A673 (cell line): ENCODE results near the gene TLCD3A. TPM values are rescaled to one million over a fixed set of nuclear protein-coding genes. Genes with fewer than 3 reads are reported as not detected.

Source experiments
- Bru-seq: library from RNA; stranded (reverse); fragments of 400-500 nt; gene quantifications from one replicate; lab custom pipeline; 2021; lab: Mats Ljungman, UMichigan
- BruChase-seq, 2 experiments: library from RNA; stranded (reverse); fragments of 400-500 nt; gene quantifications; one replicate each; lab custom pipeline; 2021; lab: Mats Ljungman, UMichigan
- BruUV-seq: library from RNA; stranded (reverse); fragments of 400-500 nt; replicated peaks from 2 replicates; lab custom pipeline; 2021; lab: Mats Ljungman, UMichigan
- CTCF ChIA-PET: fragments of 300-600 bp; sonication (Branson Sonifier 250); formaldehyde crosslinking; loops from one replicate; lab custom pipeline; 2022; ENCODE audit warnings: antibody characterized with exemption; lab: Charles Lee
- POLR2A ChIA-PET: fragments of 300-600 bp; sonication (Branson Sonifier 250); formaldehyde crosslinking; loops from one replicate; lab custom pipeline; 2022; ENCODE audit warnings: antibody characterized with exemption; ENCODE audit not compliant: low non-redundant PET; lab: Charles Lee
- DNase-seq: peaks from one replicate; pipeline ENCODE4 v3.0.0-alpha.2; 2015; ENCODE audit warnings: low spot score
- H3K27ac ChIP-seq: fragments of 200-600 bp; sonication (generic); 2 replicates; pipeline ENCODE4 v1.5.1; 2016; ENCODE audit warnings: mixed run types, low read depth, mild to moderate bottlenecking, mixed read lengths, antibody characterized with exemption, low read length; ENCODE audit not compliant: poor library complexity, severe bottlenecking
- H3K27me3 ChIP-seq: fragments of 200-600 bp; sonication (generic); replicated peaks from 2 replicates; pipeline ENCODE4 v1.6.1; 2017; ENCODE audit warnings: mixed run types, low read depth, mild to moderate bottlenecking, mixed read lengths, antibody characterized with exemption, low read length; ENCODE audit not compliant: insufficient read depth, poor library complexity
- H3K36me3 ChIP-seq: fragments of 200-600 bp; sonication (generic); 2 replicates; pipeline ENCODE4 v1.6.1; 2016; ENCODE audit warnings: mixed run types, mild to moderate bottlenecking, mixed read lengths, antibody characterized with exemption, low read length; ENCODE audit not compliant: insufficient read depth, poor library complexity, severe bottlenecking
- H3K4me1 ChIP-seq: fragments of 200-600 bp; sonication (generic); 2 replicates; pipeline ENCODE4 v1.6.1; 2017; ENCODE audit warnings: mixed run types, mild to moderate bottlenecking, mixed read lengths, antibody characterized with exemption, low read length; ENCODE audit not compliant: insufficient read depth, poor library complexity, severe bottlenecking
- H3K4me3 ChIP-seq: fragments of 200-600 bp; sonication (generic); 2 replicates; pipeline ENCODE4 v1.5.1; 2016; ENCODE audit warnings: low read depth, mixed run types, mild to moderate bottlenecking, mixed read lengths, low read length; ENCODE audit not compliant: poor library complexity, severe bottlenecking
- H3K9me3 ChIP-seq: fragments of 200-600 bp; sonication (generic); 2 replicates; pipeline ENCODE4 v1.6.1; 2016; ENCODE audit warnings: mixed run types, low read depth, mild to moderate bottlenecking, mixed read lengths, antibody characterized with exemption, low read length; ENCODE audit not compliant: poor library complexity, severe bottlenecking
- EZH2 ChIP-seq: fragments of 200-600 bp; sonication (generic); IDR thresholded peaks from 2 replicates; pipeline ENCODE4 v1.6.1; 2017; ENCODE audit warnings: borderline replicate concordance, low read depth, mild to moderate bottlenecking, mixed read lengths, antibody characterized with exemption, low read length; ENCODE audit not compliant: poor library complexity, severe bottlenecking
- intact Hi-C: fragments of 100-400 bp; cut with micrococcal nuclease; formaldehyde crosslinking; loops from one replicate; pipeline ENCODE4 v1.10.0; 2022; ENCODE audit not compliant: unreplicated experiment
- long read RNA-seq: library from polyadenylated mRNA; stranded (forward); transcript quantifications from one replicate; pipeline ENCODE4 v2.0.0, GENCODE V29; 2022
- total RNA-seq: library from RNA; stranded (reverse); gene quantifications from 2 replicates; pipeline ENCODE4 v1.2.3, GENCODE V29; 2021
- TF ChIP-seq, protein P1 (sequence below): fragments of 300-800, 200-600 bp; sonication (generic); conservative IDR thresholded peaks from 2 replicates; pipeline ENCODE4 v1.5.1; 2017; ENCODE audit warnings: low read depth, mild to moderate bottlenecking, antibody characterized with exemption, low read length, moderate library complexity, mixed read lengths

TLCD3A gene
- total RNA-seq (38.7 and 49.2 TPM in 2 replicates), Bru-seq, nascent RNA (percentile 75 among the genes with signal in this experiment), BruChase-seq, experiment 1, labeled RNA remaining after a 2-hour chase (percentile 80 among the genes with signal in this experiment), BruChase-seq, experiment 2, labeled RNA remaining after a 6-hour chase (percentile 80 among the genes with signal in this experiment)
- long read RNA-seq, transcript FAM57A-203 (4 exons, 2,386 nt): minor isoform, 24 of 104 reads
- long read RNA-seq, transcript FAM57A-202 (5 exons, 2,412 nt): major isoform, 47 of 104 reads
- long read RNA-seq, partial matches to known transcripts: 6 of 104 reads
- long read RNA-seq, other reads (novel, unspliced or antisense): 25 of 104 reads

DNA sequence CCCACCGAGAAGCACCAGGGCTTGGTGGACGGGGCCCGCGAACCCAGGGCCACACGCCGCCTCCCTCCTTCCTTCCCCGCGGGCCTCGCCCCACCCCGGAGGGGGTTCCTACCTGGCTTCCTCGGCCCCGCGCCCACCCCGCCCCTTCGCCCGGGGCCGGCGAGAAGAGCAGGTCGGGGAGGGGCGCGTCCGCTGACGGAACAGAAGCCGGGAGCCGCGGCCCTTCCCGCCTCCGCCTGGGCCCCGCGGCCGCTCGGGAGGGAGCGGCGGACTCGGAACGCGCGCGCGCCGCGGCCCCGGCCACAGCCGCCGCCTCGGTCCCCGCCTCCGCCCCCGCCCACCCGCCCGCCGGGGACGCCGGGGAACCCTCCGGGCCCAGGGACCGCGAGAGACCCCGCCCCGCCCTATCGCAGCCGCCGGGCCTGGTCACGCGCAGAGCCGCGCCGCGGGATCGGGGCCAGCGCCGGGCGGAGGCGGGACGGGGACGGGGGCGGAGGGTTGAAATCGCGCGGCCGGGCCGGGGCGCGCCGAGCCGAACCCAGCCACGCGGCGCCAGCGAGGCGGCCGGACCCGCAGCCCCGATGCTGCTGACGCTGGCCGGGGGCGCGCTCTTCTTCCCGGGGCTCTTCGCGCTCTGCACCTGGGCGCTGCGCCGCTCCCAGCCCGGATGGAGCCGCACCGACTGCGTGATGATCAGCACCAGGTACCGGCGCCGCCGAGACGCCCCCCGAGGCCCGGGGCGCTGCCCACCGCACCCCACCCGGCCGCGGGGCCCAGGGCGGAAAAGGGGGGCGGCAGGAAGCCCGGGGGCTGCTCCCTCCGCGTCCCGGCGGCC lies at the start of gene TLCD3A:
TSS of gene TLCD3A (plus strand) at position 530 of the 835 bp plus-strand sequence. CDS start at position 582, 52 bp downstream.
- ChIA-PET POLR2A (no interaction called here), CTCF (no interaction called here)
- H3K27me3 ChIP-seq: no peaks in the 10 kb centered on the region
- peak within 1 kb of the TSS; percentile 86 for H3K27ac ChIP-seq
- no peak for TF ChIP-seq EZH2
- TF ChIP-seq, protein P1, sequence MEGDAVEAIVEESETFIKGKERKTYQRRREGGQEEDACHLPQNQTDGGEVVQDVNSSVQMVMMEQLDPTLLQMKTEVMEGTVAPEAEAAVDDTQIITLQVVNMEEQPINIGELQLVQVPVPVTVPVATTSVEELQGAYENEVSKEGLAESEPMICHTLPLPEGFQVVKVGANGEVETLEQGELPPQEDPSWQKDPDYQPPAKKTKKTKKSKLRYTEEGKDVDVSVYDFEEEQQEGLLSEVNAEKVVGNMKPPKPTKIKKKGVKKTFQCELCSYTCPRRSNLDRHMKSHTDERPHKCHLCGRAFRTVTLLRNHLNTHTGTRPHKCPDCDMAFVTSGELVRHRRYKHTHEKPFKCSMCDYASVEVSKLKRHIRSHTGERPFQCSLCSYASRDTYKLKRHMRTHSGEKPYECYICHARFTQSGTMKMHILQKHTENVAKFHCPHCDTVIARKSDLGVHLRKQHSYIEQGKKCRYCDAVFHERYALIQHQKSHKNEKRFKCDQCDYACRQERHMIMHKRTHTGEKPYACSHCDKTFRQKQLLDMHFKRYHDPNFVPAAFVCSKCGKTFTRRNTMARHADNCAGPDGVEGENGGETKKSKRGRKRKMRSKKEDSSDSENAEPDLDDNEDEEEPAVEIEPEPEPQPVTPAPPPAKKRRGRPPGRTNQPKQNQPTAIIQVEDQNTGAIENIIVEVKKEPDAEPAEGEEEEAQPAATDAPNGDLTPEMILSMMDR: no peak
- H3K9me3 ChIP-seq: no peaks in the 10 kb centered on the region
- peak; percentile 74 for DNase-seq
- intact Hi-C loops: no loop called here
- H3K4me1 ChIP-seq: no peaks in the 10 kb centered on the region
- peak within 1 kb of the TSS; percentile 89 for H3K4me3 ChIP-seq
- peaks cover 23% of the 10 kb centered on the region for H3K36me3 ChIP-seq
- BruUV-seq: no TSS peak

DNA sequence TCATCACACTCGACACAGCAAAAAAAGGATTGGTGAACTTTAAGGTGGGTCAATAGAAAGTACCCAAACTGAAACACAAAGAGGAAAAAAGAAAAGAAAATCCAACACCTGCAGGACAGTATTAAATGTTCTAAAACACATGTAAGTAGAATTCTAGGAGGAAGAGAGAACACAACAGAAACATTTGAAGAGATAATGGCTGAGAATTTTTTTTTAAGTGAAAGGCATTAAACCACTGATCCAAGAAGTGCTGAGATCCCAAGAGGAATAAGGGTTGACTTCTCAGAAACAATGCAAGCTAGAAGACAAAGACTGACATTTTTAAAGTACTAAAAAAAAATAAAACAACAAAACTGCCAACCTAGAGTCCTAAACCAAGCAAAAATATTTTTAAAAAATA lies 49.4 kb upstream of the TLCD3A start:
- Histone ChIP-seq H3K27ac (no peak overlapping the region), H3K9me3 (no peaks in the 10 kb centered on the region), H3K4me3 (no peak overlapping the region), H3K4me1 (peaks cover 14% of the 10 kb centered on the region), H3K27me3 (no peaks in the 10 kb centered on the region), H3K36me3 (no peaks in the 10 kb centered on the region)
- DNase-seq: no peak
- POLR2A ChIA-PET: no interaction called here
- CTCF ChIA-PET: no interaction called here
- BruUV-seq: no TSS peak
- TF ChIP-seq, protein P1: no peak
- TF ChIP-seq EZH2: no peak
- intact Hi-C loops: no loop called here

DNA sequence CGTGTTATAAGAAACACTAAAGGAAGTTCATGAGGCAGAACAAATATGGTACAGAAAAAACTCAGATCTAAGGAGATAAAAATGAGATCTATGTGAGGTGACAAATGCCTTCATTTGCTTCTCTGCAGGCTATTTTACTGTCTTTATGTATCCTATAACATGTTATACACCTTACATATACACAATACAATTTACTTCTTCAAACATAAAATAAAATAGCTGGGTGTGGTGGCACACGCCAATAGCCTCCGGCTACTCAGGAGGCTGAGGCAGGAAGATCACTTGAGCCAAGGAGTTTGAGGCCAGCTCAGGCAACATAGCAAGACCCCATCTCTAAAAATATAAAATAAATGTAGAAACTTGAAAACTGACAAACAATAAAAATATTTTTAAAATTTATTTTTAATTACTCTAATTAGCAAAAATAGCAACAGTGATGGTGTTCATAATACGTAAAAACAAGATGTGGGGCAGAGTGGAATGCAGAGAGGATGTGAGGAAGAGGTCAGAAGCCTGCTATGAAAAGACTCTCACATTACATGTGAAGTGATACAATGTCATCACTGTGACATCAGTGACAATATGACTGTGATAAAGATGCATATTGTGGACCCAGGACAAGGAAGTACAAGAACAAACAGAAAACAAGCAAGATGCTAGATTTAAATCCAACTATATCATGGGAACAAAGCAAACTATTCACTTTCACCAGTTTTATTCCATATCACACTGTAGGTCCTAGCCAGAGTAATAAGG lies 48.7 kb upstream of the TLCD3A start:
- Histone ChIP-seq H3K27me3 (no peaks in the 10 kb centered on the region), H3K36me3 (no peaks in the 10 kb centered on the region), H3K9me3 (no peaks in the 10 kb centered on the region), H3K4me3 (no peak overlapping the region), H3K4me1 (peaks cover 14% of the 10 kb centered on the region), H3K27ac (no peak overlapping the region)
- ChIA-PET POLR2A (no interaction called here), CTCF (no interaction called here)
- no peak for TF ChIP-seq EZH2
- TF ChIP-seq, protein P1: no peak
- no peak for DNase-seq
- intact Hi-C loops: no loop called here
- no TSS peak for BruUV-seq
